H1 (cell line): ENCODE data around the gene MBLAC1. TPM values are rescaled to one million over a fixed set of nuclear protein-coding genes. Genes with fewer than 3 reads are reported as not detected.

Experiments used
- CTCF ChIA-PET: fragments of 300-600 bp; sonication (Branson Sonifier 250); formaldehyde crosslinking; loops from one replicate; lab custom pipeline; 2021; ENCODE audit not compliant: partially characterized antibody; lab: Charles Lee
- POLR2A ChIA-PET: fragments of 300-600 bp; sonication (Branson Sonifier 250); formaldehyde crosslinking; loops from one replicate; lab custom pipeline; 2021; ENCODE audit warnings: inconsistent platforms; ENCODE audit not compliant: partially characterized antibody; lab: Charles Lee
- DNase-seq, 2 experiments: peaks; one replicate each; pipeline versions ENCODE4 v3.0.0 to v3.0.0-alpha.2; 2010 to 2022; ENCODE audit warnings: low spot score in 2 of 2, low read depth in 1 of 2, mixed read lengths in 1 of 2
- FAIRE-seq: peaks from 2 replicates; lab custom pipeline; 2011; peaks lifted over from hg19 to GRCh38; lab: Jason Lieb, UNC
- H2AFZ ChIP-seq: 2 replicates; pipeline ENCODE4 v1.8.1; 2012; ENCODE audit warnings: low read length, inconsistent platforms
- H2AK5ac ChIP-seq: 2 replicates; pipeline ENCODE4 v1.6.1; 2013; ENCODE audit warnings: low read depth, low read length
- H2BK120ac ChIP-seq: replicated peaks from 2 replicates; pipeline ENCODE3; 2013; ENCODE audit warnings: low read depth, low read length, inconsistent platforms
- H2BK12ac ChIP-seq: 2 replicates; pipeline ENCODE4 v1.6.1; 2013; ENCODE audit warnings: low read depth, low read length
- H2BK15ac ChIP-seq: 2 replicates; pipeline ENCODE4 v1.6.1; 2013; ENCODE audit warnings: low read length
- H2BK20ac ChIP-seq: 2 replicates; pipeline ENCODE4 v1.6.1; 2013; ENCODE audit warnings: low read length
- H2BK5ac ChIP-seq: 2 replicates; pipeline ENCODE4 v1.6.1; 2013; ENCODE audit warnings: low read depth, low read length
- H3K14ac ChIP-seq: 2 replicates; pipeline ENCODE4 v1.6.1; 2013; ENCODE audit warnings: inconsistent platforms; ENCODE audit not compliant: insufficient read length
- H3K18ac ChIP-seq: 2 replicates; pipeline ENCODE4 v1.6.1; 2013; ENCODE audit warnings: low read length; ENCODE audit errors: extremely low read depth
- H3K23ac ChIP-seq: 2 replicates; pipeline ENCODE4 v1.6.1; 2013; ENCODE audit warnings: inconsistent platforms; ENCODE audit not compliant: insufficient read length
- H3K23me2 ChIP-seq: 2 replicates; pipeline ENCODE4 v1.6.1; 2013; ENCODE audit warnings: low read depth, low read length
- H3K27ac ChIP-seq: 2 replicates; pipeline ENCODE4 v1.6.1; 2011; ENCODE audit warnings: low read depth, low read length, inconsistent platforms
- H3K27me3 ChIP-seq, 4 experiments: replicated peaks in 1 of 4; 1 replicate in 1 of 4; 2 replicates in 3 of 4; pipeline versions ENCODE4 v1.6.1 to v1.8.1; 2011 to 2013; ENCODE audit warnings: low read length in 3 of 4, mild to moderate bottlenecking in 3 of 4, inconsistent platforms in 2 of 4, mixed read lengths in 2 of 4, moderate library complexity in 1 of 4; ENCODE audit not compliant: control insufficient read depth in 3 of 4, insufficient read depth in 3 of 4; ENCODE audit errors: extremely low read depth in 1 of 4
- H3K36me3 ChIP-seq, 4 experiments: 2 replicates each; pipeline versions ENCODE4 v1.6.1 to v1.8.1; 2011 to 2013; ENCODE audit warnings: mild to moderate bottlenecking in 4 of 4, low read length in 3 of 4, moderate library complexity in 2 of 4, control low read depth in 1 of 4, inconsistent platforms in 1 of 4; ENCODE audit not compliant: insufficient read depth in 4 of 4, control insufficient read depth in 2 of 4
- H3K4ac ChIP-seq: replicated peaks from 2 replicates; pipeline ENCODE3; 2013; ENCODE audit warnings: low read length, low read depth, mixed read lengths, inconsistent platforms; ENCODE audit not compliant: insufficient read length
- H3K4me1 ChIP-seq, 4 experiments: replicated peaks in 1 of 4; 1 replicate in 1 of 4; 2 replicates in 3 of 4; pipeline versions ENCODE4 v1.6.1 to v1.8.1; 2011 to 2013; ENCODE audit warnings: low read length in 3 of 4, inconsistent platforms in 2 of 4, mixed read lengths in 1 of 4; ENCODE audit not compliant: insufficient read depth in 4 of 4, control insufficient read depth in 3 of 4
- H3K4me2 ChIP-seq, 2 experiments: 2 replicates each; pipeline versions ENCODE4 v1.6.1 to v1.8.1; 2011 to 2013; ENCODE audit warnings: low read depth in 2 of 2, low read length in 2 of 2, control low read depth in 1 of 2, inconsistent platforms in 1 of 2, mild to moderate bottlenecking in 1 of 2; ENCODE audit not compliant: insufficient read depth in 1 of 2
- H3K4me3 ChIP-seq, 4 experiments: fragments of 200-600, 300-600 bp in 1 of 4; sonication (generic), shearing (Covaris generic), sonication (Bioruptor Twin) in 1 of 4; 2 replicates each; pipeline versions ENCODE4 v1.5.1 to v1.8.1; 2011 to 2016; ENCODE audit warnings: low read length in 4 of 4, low read depth in 3 of 4, control low read depth in 2 of 4, inconsistent platforms in 2 of 4, mild to moderate bottlenecking in 2 of 4, mixed read lengths in 1 of 4, moderate library complexity in 1 of 4; ENCODE audit not compliant: insufficient read depth in 2 of 4; ENCODE audit errors: extremely low read depth in 1 of 4
- H3K56ac ChIP-seq: replicated peaks from 2 replicates; pipeline ENCODE3; 2013; ENCODE audit warnings: low read depth, mild to moderate bottlenecking, mixed read lengths, low read length, inconsistent platforms; ENCODE audit not compliant: insufficient read length
- H3K79me1 ChIP-seq: 2 replicates; pipeline ENCODE4 v1.6.1; 2013; ENCODE audit warnings: low read depth, low read length, control low read depth
- H3K79me2 ChIP-seq, 2 experiments: 2 replicates each; pipeline versions ENCODE4 v1.6.1 to v1.8.1; 2012 to 2013; ENCODE audit warnings: low read length in 2 of 2, mild to moderate bottlenecking in 2 of 2, inconsistent platforms in 1 of 2; ENCODE audit not compliant: insufficient read depth in 2 of 2, control insufficient read depth in 1 of 2
- H3K9ac ChIP-seq, 4 experiments: replicated peaks in 1 of 4; 1 replicate in 1 of 4; 2 replicates in 3 of 4; pipeline versions ENCODE4 v1.6.1 to v1.8.1; 2011 to 2013; ENCODE audit warnings: low read depth in 3 of 4, low read length in 3 of 4, control low read depth in 2 of 4, mild to moderate bottlenecking in 2 of 4, moderate library complexity in 2 of 4, inconsistent platforms in 1 of 4; ENCODE audit errors: extremely low read depth in 1 of 4
- H3K9me3 ChIP-seq, 2 experiments: 2 replicates each; pipeline versions ENCODE4 v1.6.1 to v1.8.1; 2012 to 2013; ENCODE audit warnings: mild to moderate bottlenecking in 2 of 2, moderate library complexity in 2 of 2, control low read depth in 1 of 2, inconsistent platforms in 1 of 2, low read depth in 1 of 2, low read length in 1 of 2, mixed read lengths in 1 of 2; ENCODE audit not compliant: insufficient read depth in 2 of 2
- H4K20me1 ChIP-seq, 2 experiments: replicated peaks in 1 of 2; 2 replicates each; pipeline versions ENCODE3 to v1.8.1; 2011 to 2013; ENCODE audit warnings: inconsistent platforms in 2 of 2, low read length in 2 of 2, mild to moderate bottlenecking in 1 of 2; ENCODE audit not compliant: insufficient read depth in 2 of 2, control insufficient read depth in 1 of 2
- H4K5ac ChIP-seq: 2 replicates; pipeline ENCODE4 v1.6.1; 2013; ENCODE audit warnings: low read length, low read depth, mixed read lengths, inconsistent platforms; ENCODE audit not compliant: insufficient read length
- H4K8ac ChIP-seq: 2 replicates; pipeline ENCODE4 v1.8.0; 2013; ENCODE audit warnings: mild to moderate bottlenecking, moderate library complexity, low read length, inconsistent platforms; ENCODE audit not compliant: insufficient read depth; ENCODE audit errors: extremely low read depth
- H4K91ac ChIP-seq: replicated peaks from 2 replicates; pipeline ENCODE3; 2013; ENCODE audit warnings: low read length, mixed read lengths, inconsistent platforms; ENCODE audit not compliant: insufficient read length
- GABPA ChIP-seq: IDR thresholded peaks from 2 replicates; pipeline ENCODE4 v1.6.1; 2011; ENCODE audit warnings: mild to moderate bottlenecking, low read length, moderate library complexity, borderline replicate concordance; ENCODE audit not compliant: insufficient read depth
- polyA plus RNA-seq, 7 experiments: library from polyadenylated mRNA; depleted of rRNA in 3 of 7; stranded (reverse) in 5 of 7; unstranded in 2 of 7; fragments of >200 nt in 5 of 7; fragments of 200-250 nt in 2 of 7; gene quantifications; 1 replicate in 5 of 7; 2 replicates in 1 of 7; 4 replicates in 1 of 7; pipeline versions ENCODE4 v1.2.1 to v1.2.3, GENCODE V29; 2011 to 2013; ENCODE audit warnings: missing spikeins in 2 of 7, mixed read lengths in 2 of 7
- total RNA-seq: library from RNA; stranded (reverse); fragmentation: NEBNext Ultra II Directional; extraction: Animal tissue kit (Norgen Biotek cat#: 25700); gene quantifications from 2 replicates; pipeline ENCODE4 v1.2.1, GENCODE V29; 2021

The MBLAC1 gene
- total and polyA plus RNA-seq, 2 of the 8 experiments (the other 6 are each of a cell fraction or from before 2014, with no cell fraction given) = 1.00 to 1.7 TPM

DNA sequence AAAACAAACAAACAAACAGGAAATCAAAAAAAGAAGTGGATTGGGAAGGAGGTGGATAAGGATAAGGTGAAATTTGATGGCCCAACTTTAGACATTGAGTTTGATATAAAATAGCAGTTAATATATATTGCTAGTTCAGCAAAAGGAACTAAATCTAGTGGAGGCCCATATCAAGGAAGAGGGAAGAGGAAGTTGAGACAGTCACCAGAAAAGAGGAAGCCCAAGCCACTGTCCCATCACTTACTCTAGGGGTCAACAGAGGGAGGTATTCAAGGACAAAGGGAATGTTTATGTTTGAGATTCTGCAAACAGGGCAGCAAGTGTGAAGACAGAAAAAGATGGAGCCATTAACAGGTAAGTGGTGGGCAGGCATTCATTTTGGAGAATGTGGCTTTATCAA is 25.6 kb downstream of the MBLAC1 start:
- Histone ChIP-seq H2AFZ (no peak overlapping the region), H3K23ac (no peak overlapping the region), H3K14ac (no peak overlapping the region), H2BK12ac (no peak overlapping the region), H3K4me1 (peaks cover 0 to 11% (median 4%) of the 10 kb centered on the region in 4 experiments; a peak in 5 of 7 replicates), H3K9ac (no peak overlapping the region), H3K56ac (no peak overlapping the region), H3K4ac (no peak overlapping the region), H3K4me3 (no peak overlapping the region), H3K23me2 (peaks cover 4% of the 10 kb centered on the region), H3K4me2 (no peak overlapping the region), H3K9me3 (no peaks in the 10 kb centered on the region), H2BK5ac (no peak overlapping the region), H3K36me3 (peaks cover 8 to 47% (median 26%) of the 10 kb centered on the region in 4 experiments), H4K91ac (no peak overlapping the region), H2AK5ac (no peak overlapping the region), H3K27ac (no peak overlapping the region), H4K8ac (no peak overlapping the region), H3K79me1 (no peaks in the 10 kb centered on the region; the same call in 1 of the 2 replicates), H4K5ac (no peak overlapping the region), H3K79me2 (peaks cover 0 to 12% of the 10 kb centered on the region in 2 experiments; a peak in 2 of 4 replicates), H2BK20ac (no peak overlapping the region), H3K18ac (no peak overlapping the region), H2BK120ac (no peak overlapping the region), H3K27me3 (no peaks in the 10 kb centered on the region), H2BK15ac (no peak overlapping the region), H4K20me1 (peaks cover 14 to 28% of the 10 kb centered on the region in 2 experiments)
- DNase-seq (no peak), FAIRE-seq (no peak)
- ChIA-PET POLR2A (interaction anchor here (0.6 to 9.9 kb wide), 3 partner anchors 12 to 52 kb away, joined by 3 to 145 read pairs (median 4); partner anchors contain the start of gene GAL3ST4), CTCF (interaction anchor here (0.7 to 7.9 kb wide), 2 partner anchors 10 to 19 kb away, joined by 3 to 83 read pairs; no protein-coding TSS in a partner anchor)
- TF ChIP-seq GABPA = no peak
